Measurements from ENCODE around the gene PAM. TPM values are rescaled to one million over a fixed set of nuclear protein-coding genes. Genes with fewer than 3 reads are reported as not detected.

Gene PAM
- total RNA-seq, 1 donor from 2014 or later, result 136 TPM

DNA sequence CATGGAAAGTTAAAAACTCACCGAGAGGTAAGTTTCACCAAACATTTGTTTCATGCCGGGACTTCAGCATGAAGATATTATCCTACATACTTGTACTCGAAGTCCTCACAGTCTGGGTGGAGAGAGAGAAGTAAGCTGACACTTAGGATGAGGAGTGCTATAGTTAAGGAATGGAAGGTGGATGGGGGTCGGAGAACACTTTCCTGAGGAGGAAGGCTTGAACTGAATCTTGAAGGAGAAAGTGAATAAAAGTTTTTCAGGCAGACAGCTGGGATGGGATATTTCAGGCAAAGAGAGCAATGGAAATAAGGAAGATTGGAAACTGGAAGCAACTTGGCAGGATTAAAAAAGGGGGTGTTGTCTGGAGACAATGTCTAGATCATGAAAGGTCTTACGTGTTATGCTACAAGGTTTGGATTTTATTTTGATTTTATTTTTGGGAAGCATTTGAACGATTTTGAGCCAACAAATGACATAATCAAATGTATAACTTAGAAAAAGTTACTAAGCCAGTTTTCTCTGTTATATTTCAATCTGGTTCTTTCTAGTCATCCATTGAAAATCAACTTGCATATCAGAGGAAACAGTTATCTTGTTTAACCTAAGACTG, 167.1 kb downstream of the PAM start:
- intact Hi-C loops (cut with DNase I), result no loop called here
- H3K36me3 ChIP-seq, result peaks cover 0 to 7% of the 10 kb centered on the region in 2 donors
- TF ChIP-seq POLR2AphosphoS5 (IDR thresholded peaks at IDR 0.05; ENCODE audit: insufficient read depth in 1 of 2, low read depth in 1 of 2), result no peak
- no peak for TF ChIP-seq POLR2A (IDR thresholded peaks at IDR 0.05)
- peaks cover 15% of the 10 kb centered on the region for H3K4me1 ChIP-seq
- no peak for DNase-seq (ENCODE audit: extremely low spot score in 2 of 2)
- H3K9me3 ChIP-seq, result no peaks in the 10 kb centered on the region
- H3K27me3 ChIP-seq, result no peaks in the 10 kb centered on the region
- no peak overlapping the region for H3K4me3 ChIP-seq
- H3K27ac ChIP-seq, result no peak overlapping the region

DNA sequence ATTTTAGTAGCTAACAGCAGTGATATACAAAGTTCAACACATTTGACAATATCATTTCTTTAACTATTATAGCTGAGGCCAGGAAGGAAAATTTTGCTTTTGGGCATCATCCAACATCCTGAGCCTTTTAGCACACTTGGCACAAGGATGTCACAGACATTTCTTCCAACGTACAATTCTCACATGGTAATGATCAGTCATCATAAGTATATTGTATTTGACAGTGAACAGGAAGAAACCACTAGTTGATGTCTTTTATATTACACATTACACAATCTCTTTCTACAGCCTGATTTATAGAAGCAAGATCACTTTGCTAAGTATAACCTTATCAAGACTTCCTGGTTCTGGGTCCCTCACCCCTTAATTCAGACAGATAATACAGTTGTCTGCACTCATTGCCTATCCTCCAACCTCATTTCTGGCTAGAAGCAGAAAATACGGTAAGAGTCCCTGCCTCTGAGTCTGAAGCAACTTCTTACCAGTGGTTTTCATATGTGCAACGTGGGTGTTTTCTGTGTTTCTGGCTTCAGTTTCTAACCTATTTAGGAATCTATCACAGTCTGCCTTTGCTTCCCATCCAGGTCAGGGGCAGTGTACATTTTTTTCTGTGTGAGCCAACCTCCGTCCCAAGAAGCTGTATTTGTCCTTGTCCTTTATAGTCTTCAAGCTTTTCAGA, 167.8 kb downstream of the PAM start:
- intact Hi-C loops (cut with DNase I), result no loop called here
- peaks cover 0 to 9% of the 10 kb centered on the region in 2 donors for H3K36me3 ChIP-seq
- TF ChIP-seq POLR2A (IDR thresholded peaks at IDR 0.05), result no peak
- TF ChIP-seq POLR2AphosphoS5 (IDR thresholded peaks at IDR 0.05; ENCODE audit: insufficient read depth in 1 of 2, low read depth in 1 of 2), result no peak
- TF ChIP-seq, protein P1, sequence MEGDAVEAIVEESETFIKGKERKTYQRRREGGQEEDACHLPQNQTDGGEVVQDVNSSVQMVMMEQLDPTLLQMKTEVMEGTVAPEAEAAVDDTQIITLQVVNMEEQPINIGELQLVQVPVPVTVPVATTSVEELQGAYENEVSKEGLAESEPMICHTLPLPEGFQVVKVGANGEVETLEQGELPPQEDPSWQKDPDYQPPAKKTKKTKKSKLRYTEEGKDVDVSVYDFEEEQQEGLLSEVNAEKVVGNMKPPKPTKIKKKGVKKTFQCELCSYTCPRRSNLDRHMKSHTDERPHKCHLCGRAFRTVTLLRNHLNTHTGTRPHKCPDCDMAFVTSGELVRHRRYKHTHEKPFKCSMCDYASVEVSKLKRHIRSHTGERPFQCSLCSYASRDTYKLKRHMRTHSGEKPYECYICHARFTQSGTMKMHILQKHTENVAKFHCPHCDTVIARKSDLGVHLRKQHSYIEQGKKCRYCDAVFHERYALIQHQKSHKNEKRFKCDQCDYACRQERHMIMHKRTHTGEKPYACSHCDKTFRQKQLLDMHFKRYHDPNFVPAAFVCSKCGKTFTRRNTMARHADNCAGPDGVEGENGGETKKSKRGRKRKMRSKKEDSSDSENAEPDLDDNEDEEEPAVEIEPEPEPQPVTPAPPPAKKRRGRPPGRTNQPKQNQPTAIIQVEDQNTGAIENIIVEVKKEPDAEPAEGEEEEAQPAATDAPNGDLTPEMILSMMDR (IDR thresholded peaks at IDR 0.05), result no peak
- H3K27me3 ChIP-seq, result no peaks in the 10 kb centered on the region
- DNase-seq (ENCODE audit: extremely low spot score in 2 of 2), result no peak
- no peak overlapping the region for H3K4me3 ChIP-seq
- no peaks in the 10 kb centered on the region for H3K9me3 ChIP-seq
- peaks cover 15% of the 10 kb centered on the region for H3K4me1 ChIP-seq
- no peak overlapping the region for H3K27ac ChIP-seq

DNA sequence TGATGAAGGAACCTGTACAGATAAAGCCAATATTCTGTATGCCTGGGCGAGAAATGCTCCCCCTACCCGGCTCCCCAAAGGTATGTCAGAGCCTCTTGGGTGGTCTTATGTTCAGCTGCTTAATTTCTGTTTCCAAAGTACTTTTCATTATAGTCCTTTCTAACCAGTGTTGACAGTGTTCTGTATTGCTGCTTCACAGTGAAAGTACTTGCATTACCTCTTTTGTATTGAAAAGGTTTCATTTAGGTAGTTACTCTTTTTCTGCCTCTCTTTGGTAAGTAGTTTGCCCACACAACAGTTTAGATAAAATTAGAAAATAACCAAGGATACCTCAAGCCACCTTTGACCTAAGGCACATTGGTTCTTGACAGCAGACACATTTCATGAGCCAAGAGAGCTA, 169.9 kb downstream of the PAM start:
- intact Hi-C loops (cut with DNase I), result no loop called here
- Histone ChIP-seq H3K27ac (no peak overlapping the region), H3K4me1 (peaks cover 15% of the 10 kb centered on the region), H3K27me3 (no peaks in the 10 kb centered on the region), H3K4me3 (no peak overlapping the region), H3K9me3 (no peaks in the 10 kb centered on the region), H3K36me3 (peaks cover 0 to 9% of the 10 kb centered on the region in 2 donors)
- no peak for TF ChIP-seq POLR2AphosphoS5 (IDR thresholded peaks at IDR 0.05; ENCODE audit: insufficient read depth in 1 of 2, low read depth in 1 of 2)
- TF ChIP-seq, protein P1 (IDR thresholded peaks at IDR 0.05), result no peak
- TF ChIP-seq POLR2A (IDR thresholded peaks at IDR 0.05), result no peak
- DNase-seq (ENCODE audit: extremely low spot score in 2 of 2), result no peak

DNA sequence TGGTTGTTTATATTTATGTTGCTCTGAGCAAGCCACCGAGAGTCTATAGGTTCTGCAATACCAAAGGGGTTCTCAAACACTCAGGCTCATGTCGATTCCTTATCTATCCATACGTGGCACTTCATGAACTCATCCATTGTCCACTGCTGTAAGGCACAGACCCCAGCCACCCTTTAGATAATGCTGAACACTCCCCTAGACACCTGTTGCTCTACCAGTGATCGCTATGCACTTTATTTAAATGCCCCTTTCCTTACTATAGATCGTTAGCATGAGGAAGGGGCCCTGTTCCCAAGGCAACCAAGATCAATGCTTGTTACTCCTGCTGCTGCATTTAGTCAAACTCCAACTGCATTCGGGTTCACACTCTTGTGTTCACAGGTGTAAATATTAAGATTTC, 171.9 kb downstream of the PAM start:
- peaks cover 0 to 9% of the 10 kb centered on the region in 2 donors for H3K36me3 ChIP-seq
- no peak overlapping the region for H3K4me3 ChIP-seq
- intact Hi-C loops (cut with DNase I), result no loop called here
- H3K27ac ChIP-seq, result no peak overlapping the region
- TF ChIP-seq, protein P1 (IDR thresholded peaks at IDR 0.05), result no peak
- TF ChIP-seq POLR2AphosphoS5 (IDR thresholded peaks at IDR 0.05; ENCODE audit: insufficient read depth in 1 of 2, low read depth in 1 of 2), result no peak
- no peak for TF ChIP-seq POLR2A (IDR thresholded peaks at IDR 0.05)
- no peak for DNase-seq (ENCODE audit: extremely low spot score in 2 of 2)
- no peaks in the 10 kb centered on the region for H3K9me3 ChIP-seq
- peaks cover 15% of the 10 kb centered on the region for H3K4me1 ChIP-seq
- H3K27me3 ChIP-seq, result no peaks in the 10 kb centered on the region

DNA sequence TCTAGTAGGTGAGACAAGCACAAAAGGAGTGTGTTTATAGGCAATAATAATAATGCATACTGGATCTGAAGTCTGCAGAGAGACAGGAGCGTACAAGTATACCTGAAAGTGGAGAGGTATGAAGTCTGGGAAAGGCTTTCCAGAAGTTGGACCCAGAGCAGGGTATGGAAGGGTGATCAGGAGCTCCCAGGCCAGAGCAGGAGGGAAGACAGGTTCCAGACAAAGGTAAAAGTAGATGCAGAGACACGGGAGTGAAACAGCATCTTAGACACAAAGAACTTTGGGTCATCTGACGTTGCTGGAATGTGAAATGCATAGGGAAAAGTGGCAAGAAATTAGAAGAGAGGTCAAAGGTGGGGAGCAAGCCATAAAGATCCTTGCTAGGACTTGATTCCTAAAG, 175.1 kb downstream of the PAM start:
- intact Hi-C loops (cut with DNase I), result no loop called here
- Histone ChIP-seq H3K9me3 (no peaks in the 10 kb centered on the region), H3K4me1 (no peaks in the 10 kb centered on the region), H3K27ac (no peak overlapping the region), H3K4me3 (no peak overlapping the region), H3K36me3 (peaks cover 0 to 9% of the 10 kb centered on the region in 2 donors), H3K27me3 (no peaks in the 10 kb centered on the region)
- TF ChIP-seq, protein P1 (IDR thresholded peaks at IDR 0.05), result no peak
- TF ChIP-seq POLR2A (IDR thresholded peaks at IDR 0.05), result no peak
- TF ChIP-seq POLR2AphosphoS5 (IDR thresholded peaks at IDR 0.05; ENCODE audit: insufficient read depth in 1 of 2, low read depth in 1 of 2), result no peak
- DNase-seq (ENCODE audit: extremely low spot score in 2 of 2), result no peak
